Measurements from ENCODE around the gene PPTC7. TPM values are rescaled to one million over a fixed set of nuclear protein-coding genes. Genes with fewer than 3 reads are reported as not detected.

PPTC7 gene
- total and polyA plus RNA-seq, 2 of the 8 experiments (the other 6 are each of a cell fraction or from before 2014, with no cell fraction given): 8.1 to 15.9 TPM

GRCh38 chr12:110501399-110501751 lies 81.7 kb downstream of the PPTC7 start (continued):
- TF ChIP-seq CHD7 (IDR thresholded peaks at IDR 0.05; ENCODE audit: insufficient replicate concordance, low read length): no peak
- TF ChIP-seq SIN3A (conservative IDR thresholded peaks at IDR 0.05 in 1 of 2, IDR thresholded peaks at IDR 0.05 in 1 of 2; ENCODE audit: low read depth in 1 of 2, low read length in 2 of 2): 0 out of 4 replicates have a peak, but pooled peaks of 1 of the 2 experiments have one; percentile 35
